SK-N-MC (cell line): ENCODE data around the gene SRRM1.

Experiments
- EZH2 ChIP-seq: fragments of 200-600 bp; sonication (generic); IDR thresholded peaks from one replicate; pipeline ENCODE4 v1.6.1; 2017; ENCODE audit warnings: antibody characterized with exemption
- FOXP2 ChIP-seq: optimal IDR thresholded peaks from 2 replicates; pipeline ENCODE3; 2011; ENCODE audit warnings: mild to moderate bottlenecking, moderate library complexity; ENCODE audit not compliant: insufficient read depth; ENCODE audit errors: extremely low read length, control extremely low read depth
- POLR2AphosphoS5 ChIP-seq: IDR thresholded peaks from 2 replicates; pipeline ENCODE4 v1.6.1; 2012; ENCODE audit warnings: mild to moderate bottlenecking, low read depth, low read length, borderline replicate concordance

- TF ChIP-seq EZH2 (no peak), POLR2AphosphoS5 (no peak), FOXP2 (no peak)
Observed at GRCh38 chr1:24640288-24640687, 2.8 kb upstream of the SRRM1 start.
